HUES6 (cell line): ENCODE results near the gene HNRNPR.
"Not testable (repeated sequence)": the region's sequence is repeated elsewhere in the genome, so short reads cannot be mapped to it uniquely, and the experiment has no call there.

ENCODE experiments used
- H3K27ac ChIP-seq: 2 replicates; pipeline ENCODE4 v1.7.0; 2013; ENCODE audit warnings: low read depth, mild to moderate bottlenecking, low read length, inconsistent platforms
- H3K27me3 ChIP-seq: 2 replicates; pipeline ENCODE4 v1.6.1; 2013; ENCODE audit warnings: low read length; ENCODE audit not compliant: control insufficient read depth, insufficient read depth
- H3K36me3 ChIP-seq: 2 replicates; pipeline ENCODE4 v1.6.1; 2013; ENCODE audit warnings: low read length; ENCODE audit not compliant: control insufficient read depth, insufficient read depth
- H3K4me1 ChIP-seq: 2 replicates; pipeline ENCODE4 v1.6.1; 2013; ENCODE audit warnings: low read length; ENCODE audit not compliant: control insufficient read depth, insufficient read depth
- H3K4me3 ChIP-seq: 2 replicates; pipeline ENCODE4 v1.5.1; 2013; ENCODE audit warnings: low read depth, low read length
- H3K9ac ChIP-seq: one replicate; pipeline ENCODE4 v1.6.1; 2013; ENCODE audit warnings: mild to moderate bottlenecking, low read length
- H3K9me3 ChIP-seq: 2 replicates; pipeline ENCODE4 v1.6.1; 2013; ENCODE audit warnings: low read depth, low read length; ENCODE audit not compliant: control insufficient read depth, insufficient read depth

HNRNPR gene

GRCh38 chr1:23276531-23276930, 67.6 kb downstream of the HNRNPR start:
- no peak overlapping the region for H3K27ac ChIP-seq
- no peaks in the 10 kb centered on the region for H3K4me1 ChIP-seq
- no peaks in the 10 kb centered on the region for H3K27me3 ChIP-seq
- H3K9me3 ChIP-seq = no peaks in the 10 kb centered on the region
- no peak overlapping the region for H3K9ac ChIP-seq
- peaks cover 15% of the 10 kb centered on the region for H3K36me3 ChIP-seq
- H3K4me3 ChIP-seq = no peak overlapping the region

- Histone ChIP-seq H3K9me3 (peaks cover 2% of the 10 kb centered on the region; the same call in 1 of the 2 replicates), H3K36me3 (no peaks in the 10 kb centered on the region), H3K9ac (no peak overlapping the region), H3K4me1 (no peaks in the 10 kb centered on the region), H3K27ac (no peak overlapping the region), H3K4me3 (no peak overlapping the region), H3K27me3 (no peaks in the 10 kb centered on the region)
These were observed 70.0 kb downstream of the HNRNPR start for GRCh38 chr1:23274134-23274505.

- no peaks in the 10 kb centered on the region for H3K4me1 ChIP-seq
- no peak overlapping the region for H3K9ac ChIP-seq
- H3K9me3 ChIP-seq = peaks cover 2% of the 10 kb centered on the region; the same call in 1 of the 2 replicates
- H3K36me3 ChIP-seq = no peaks in the 10 kb centered on the region
- H3K27me3 ChIP-seq = no peaks in the 10 kb centered on the region
- no peak overlapping the region for H3K4me3 ChIP-seq
- no peak overlapping the region for H3K27ac ChIP-seq
These were observed 70.5 kb downstream of the HNRNPR start for GRCh38 chr1:23273450-23274133.

GRCh38 chr1:23263380-23263887, 80.7 kb downstream of the HNRNPR start:
- no peaks in the 10 kb centered on the region for H3K9me3 ChIP-seq
- peak overlapping the region; percentile 26; the same call in 1 of the 2 replicates for H3K27ac ChIP-seq
- H3K27me3 ChIP-seq = no peaks in the 10 kb centered on the region
- H3K4me3 ChIP-seq = peak overlapping the region; percentile 4; the same call in 1 of the 2 replicates
- no peaks in the 10 kb centered on the region for H3K36me3 ChIP-seq
- H3K4me1 ChIP-seq = peaks cover 23% of the 10 kb centered on the region
- H3K9ac ChIP-seq = no peak overlapping the region

GRCh38 chr1:23258082-23258481, 86.0 kb downstream of the HNRNPR start:
- H3K27me3 ChIP-seq, H3K36me3 ChIP-seq, H3K4me3 ChIP-seq, H3K4me1 ChIP-seq, H3K9ac ChIP-seq, H3K27ac ChIP-seq: not testable (repeated sequence)
- peaks cover 11% of the 10 kb centered on the region for H3K9me3 ChIP-seq

GRCh38 chr1:23257371-23257770, 86.7 kb downstream of the HNRNPR start:
- not testable (repeated sequence) for H3K27me3 ChIP-seq, H3K9ac ChIP-seq, H3K36me3 ChIP-seq, H3K4me1 ChIP-seq, H3K27ac ChIP-seq, H3K4me3 ChIP-seq
- H3K9me3 ChIP-seq = peaks cover 11% of the 10 kb centered on the region
